ENCODE results near the gene SCUBE1. TPM values are rescaled to one million over a fixed set of nuclear protein-coding genes. Genes with fewer than 3 reads are reported as not detected.

The SCUBE1 gene
- total RNA-seq, 1 experiment from 2014 or later, result not detected

GRCh38 chr22:43244402-43244801, 98.8 kb downstream of the SCUBE1 start:
- TF ChIP-seq REST (IDR thresholded peaks at IDR 0.05; ENCODE audit: insufficient read depth in 1 of 2, low read depth in 2 of 2, low read length in 1 of 2) (no peak), SIN3A (IDR thresholded peaks at IDR 0.05; ENCODE audit: borderline replicate concordance, insufficient read depth, low read depth, low read length) (no peak), CTCF (IDR thresholded peaks at IDR 0.05) (no peak), TCF7L2 (IDR thresholded peaks at IDR 0.05; ENCODE audit: low read depth, low read length) (no peak), POLR2AphosphoS5 (IDR thresholded peaks at IDR 0.05; ENCODE audit: low read depth, low read length) (no peak)
- Histone ChIP-seq H3K4me3 (ENCODE audit: low read depth in 2 of 2, low read length in 2 of 2) (no peak overlapping the region), H3K27me3 (ENCODE audit: control insufficient read depth, insufficient read depth, low read length) (no peaks in the 10 kb centered on the region), H3K4me1 (ENCODE audit: control insufficient read depth, insufficient read depth, low read length) (no peaks in the 10 kb centered on the region), H3K27ac (ENCODE audit: low read length) (no peak overlapping the region), H3K36me3 (ENCODE audit: control insufficient read depth, insufficient read depth, low read length) (no peaks in the 10 kb centered on the region), H3K9me3 (ENCODE audit: control insufficient read depth, insufficient read depth, low read depth, low read length) (no peaks in the 10 kb centered on the region)
- ATAC-seq, result no peak
- POLR2A ChIA-PET, result no interaction called here
- DNase-seq (ENCODE audit: low read depth, low spot score), result no peak
- no TSS peak for BruUV-seq (replicated peaks)
- CTCF ChIA-PET, result no interaction called here
- in situ Hi-C loops (cut with HindIII; ENCODE audit: low pct_unique_long_range_greater_than_20kb, low sequenced_read_pairs) (no loop called here), intact Hi-C loops (cut with micrococcal nuclease; ENCODE audit: unreplicated experiment) (no loop called here)

GRCh38 chr22:43243324-43243723, 99.8 kb downstream of the SCUBE1 start:
- Histone ChIP-seq H3K9me3 (ENCODE audit: control insufficient read depth, insufficient read depth, low read depth, low read length) (no peaks in the 10 kb centered on the region), H3K4me3 (ENCODE audit: low read depth in 2 of 2, low read length in 2 of 2) (no peak overlapping the region), H3K27me3 (ENCODE audit: control insufficient read depth, insufficient read depth, low read length) (no peaks in the 10 kb centered on the region), H3K27ac (ENCODE audit: low read length) (no peak overlapping the region), H3K4me1 (ENCODE audit: control insufficient read depth, insufficient read depth, low read length) (no peaks in the 10 kb centered on the region), H3K36me3 (ENCODE audit: control insufficient read depth, insufficient read depth, low read length) (no peaks in the 10 kb centered on the region)
- TF ChIP-seq SIN3A (IDR thresholded peaks at IDR 0.05; ENCODE audit: borderline replicate concordance, insufficient read depth, low read depth, low read length) (no peak), REST (IDR thresholded peaks at IDR 0.05; ENCODE audit: insufficient read depth in 1 of 2, low read depth in 2 of 2, low read length in 1 of 2) (no peak), TCF7L2 (IDR thresholded peaks at IDR 0.05; ENCODE audit: low read depth, low read length) (no peak), POLR2AphosphoS5 (IDR thresholded peaks at IDR 0.05; ENCODE audit: low read depth, low read length) (no peak), CTCF (IDR thresholded peaks at IDR 0.05) (no peak)
- ChIA-PET CTCF (no interaction called here), POLR2A (no interaction called here)
- BruUV-seq (replicated peaks), result no TSS peak
- intact Hi-C loops (cut with micrococcal nuclease; ENCODE audit: unreplicated experiment) (no loop called here), in situ Hi-C loops (cut with HindIII; ENCODE audit: low pct_unique_long_range_greater_than_20kb, low sequenced_read_pairs) (no loop called here)
- no peak for DNase-seq (ENCODE audit: low read depth, low spot score)
- no peak for ATAC-seq
